Lung (tissue), 12 donors: ENCODE data around the gene RASL12. TPM values are rescaled to one million over a fixed set of nuclear protein-coding genes. Genes with fewer than 3 reads are reported as not detected.

ENCODE experiments used
- ATAC-seq: fragments of 200-7000 bp; cut with Tn5 transposase; one replicate; pipeline ENCODE4 v1.9.1; 2020; ENCODE audit warnings: moderate number of reproducible peaks; ENCODE audit not compliant: insufficient read depth, low FRiP score
- DNase-seq, 3 donors: peaks; one replicate each; pipeline ENCODE4 v3.0.0-alpha.2; 2013 to 2017
- H3K27ac ChIP-seq, 2 donors: one replicate each; pipeline ENCODE4 v1.5.1; 2013; ENCODE audit warnings: mild to moderate bottlenecking in 2 of 2, moderate library complexity in 2 of 2, control low read depth in 1 of 2, inconsistent platforms in 1 of 2, low read depth in 1 of 2, low read length in 1 of 2
- H3K27me3 ChIP-seq, 3 donors: one replicate each; pipeline ENCODE4 v1.5.1; 2013; ENCODE audit warnings: low read length in 2 of 3; ENCODE audit not compliant: control insufficient read depth in 3 of 3, insufficient read depth in 3 of 3
- H3K36me3 ChIP-seq, 4 donors: one replicate each; pipeline ENCODE4 v1.5.1; 2013; ENCODE audit warnings: low read length in 4 of 4, mild to moderate bottlenecking in 1 of 4, moderate library complexity in 1 of 4; ENCODE audit not compliant: control insufficient read depth in 4 of 4, insufficient read depth in 4 of 4
- H3K4me1 ChIP-seq, 5 donors: one replicate each; pipeline ENCODE4 v1.5.1; 2013; ENCODE audit warnings: low read length in 5 of 5, mild to moderate bottlenecking in 2 of 5, moderate library complexity in 1 of 5; ENCODE audit not compliant: control insufficient read depth in 5 of 5, insufficient read depth in 5 of 5
- H3K4me3 ChIP-seq: one replicate; pipeline ENCODE4 v1.5.1; 2013; ENCODE audit warnings: mild to moderate bottlenecking, control low read depth, moderate library complexity
- H3K9ac ChIP-seq, 2 donors: one replicate each; pipeline ENCODE4 v1.5.1; 2013; ENCODE audit warnings: low read length in 2 of 2, control low read depth in 1 of 2; ENCODE audit not compliant: insufficient read depth in 1 of 2
- H3K9me3 ChIP-seq, 4 donors: one replicate each; pipeline ENCODE4 v1.5.1; 2013; ENCODE audit warnings: low read length in 3 of 4, mild to moderate bottlenecking in 1 of 4, moderate library complexity in 1 of 4; ENCODE audit not compliant: control insufficient read depth in 4 of 4, insufficient read depth in 3 of 4
- CTCF ChIP-seq: IDR thresholded peaks from 2 replicates; pipeline ENCODE4 v1.5.1; 2012; ENCODE audit warnings: mild to moderate bottlenecking; ENCODE audit errors: control extremely low read depth, extremely low read depth
- WGBS, 2 donors: extraction: QIAGEN DNeasy Blood & Tissue Kit; methylation state at CpG; one replicate each; pipeline ENCODE4 v1.1.7; 2013; 5-methylcytosine and 5-hydroxymethylcytosine counted together
- polyA plus RNA-seq, 2 donors: library from polyadenylated mRNA; stranded (reverse); fragments of 200-250 nt; gene quantifications; one replicate each; pipeline ENCODE4 v1.2.1, GENCODE V29; 2013
- total RNA-seq, 2 donors: library from RNA; depleted of rRNA in 1 of 2; stranded (reverse); fragments of >200 nt in 1 of 2; gene quantifications; one replicate each; pipeline ENCODE4 v1.2.1, GENCODE V29; 2014 to 2021
- donor health status: control.
- donor health status: control.
- donor health status: Bipolar disorder and iron deficiency.
- donor health status: healthy.
- donor health status: DM: yes; HTN: yes; CAD: no.

Gene RASL12
- total and polyA plus RNA-seq, 4 donors: 13.8 to 75.7 (median 23.2) TPM

DNA sequence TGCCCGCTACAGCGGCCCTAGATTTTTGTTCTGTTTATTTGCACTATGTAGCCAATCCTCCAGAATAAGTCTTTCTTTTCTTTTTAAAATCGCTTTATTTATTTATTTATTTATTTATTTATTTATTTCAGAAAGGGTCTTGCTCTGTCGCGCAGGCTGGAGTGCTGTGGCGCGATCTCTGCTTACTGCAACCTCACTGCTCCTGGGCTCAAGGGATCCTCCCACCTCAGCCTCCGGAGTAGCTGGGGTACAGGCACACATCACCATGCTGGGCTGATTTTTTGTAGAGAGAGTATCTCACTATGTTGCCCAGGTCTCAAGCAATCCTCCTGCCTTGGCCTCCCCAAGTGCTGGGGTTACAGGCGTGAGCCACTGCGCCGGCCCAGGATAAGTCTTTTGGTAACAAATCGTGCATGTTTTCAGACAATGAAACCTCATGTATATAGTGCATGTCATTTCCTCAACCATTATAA is 38.0 kb downstream of the RASL12 start:
- H3K4me1 ChIP-seq: peaks cover 5 to 32% (median 16%) of the 10 kb centered on the region in 5 donors
- H3K9me3 ChIP-seq: no peaks in the 10 kb centered on the region
- TF ChIP-seq CTCF: no peak
- no peak overlapping the region for H3K9ac ChIP-seq
- no peak for DNase-seq
- H3K4me3 ChIP-seq: no peak overlapping the region
- no peak for ATAC-seq
- no peaks in the 10 kb centered on the region for H3K27me3 ChIP-seq
- 58 to 60% methylated on average over 12 of the region's 12 CpGs for WGBS, 2 donors
- no peak overlapping the region for H3K27ac ChIP-seq
- H3K36me3 ChIP-seq: peaks cover 0 to 10% (median 6%) of the 10 kb centered on the region in 4 donors

DNA sequence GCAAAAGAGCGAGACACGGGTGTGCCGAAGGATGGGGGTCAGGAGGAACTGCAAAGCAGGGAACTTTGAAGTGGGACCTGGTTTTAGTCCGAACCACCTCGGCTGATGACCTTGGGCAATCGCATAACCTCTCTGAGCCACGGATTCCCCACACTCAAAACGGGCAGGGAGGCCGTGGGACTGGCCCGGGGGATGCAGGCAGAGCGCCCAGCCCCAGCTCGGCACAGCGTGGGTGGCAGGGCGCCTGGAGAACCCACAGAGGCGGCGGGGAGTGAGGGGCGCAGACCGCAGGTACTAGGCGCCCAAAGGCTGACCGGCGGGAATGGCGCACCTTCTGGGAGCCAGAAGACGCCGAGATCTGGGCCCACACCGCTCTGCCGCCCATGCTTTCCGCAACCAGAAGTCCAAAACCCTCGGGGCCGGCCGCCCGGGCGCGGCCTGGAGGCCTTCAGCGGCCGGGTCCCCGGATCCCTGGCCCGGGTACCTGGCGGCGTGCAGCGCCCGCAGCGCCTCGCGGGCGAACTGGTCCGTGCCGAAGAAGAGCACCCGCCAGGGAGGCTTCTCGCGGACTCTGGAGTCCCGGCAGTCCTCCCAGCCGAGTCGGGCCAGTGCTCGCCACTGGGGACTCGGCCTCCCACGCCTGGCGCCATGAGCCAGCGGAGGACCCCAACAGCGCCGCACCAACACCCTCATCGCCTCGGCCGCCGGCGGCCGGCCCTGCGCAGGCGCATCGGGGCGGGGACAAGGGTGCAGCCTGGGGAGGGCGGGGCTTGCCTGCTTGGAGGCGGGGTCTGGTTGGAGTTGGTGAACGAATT is 38.7 kb downstream of the RASL12 start, which contains the start of gene MTFMT:
Gene MTFMT (minus strand): TSS at position 719 of the 815 bp plus-strand sequence. CDS start 26 bp downstream, at position 693.
- H3K4me3 ChIP-seq: peak within 1 kb of the TSS; percentile 97
- peaks cover 5 to 30% (median 16%) of the 10 kb centered on the region in 5 donors for H3K4me1 ChIP-seq
- 0% methylated on average over 73 of the region's 73 CpGs for WGBS, 2 donors
- no peaks in the 10 kb centered on the region for H3K27me3 ChIP-seq
- DNase-seq (peak; percentile 92 to 93 (median 93)), ATAC-seq (peak; percentile 96)
- peak within 1 kb of the TSS; percentile 63 to 66 for H3K9ac ChIP-seq
- H3K9me3 ChIP-seq: no peaks in the 10 kb centered on the region
- TF ChIP-seq CTCF: no peak
- H3K27ac ChIP-seq: peak within 1 kb of the TSS; percentile 84 to 86
- peaks cover 0 to 16% (median 9%) of the 10 kb centered on the region in 4 donors for H3K36me3 ChIP-seq

DNA sequence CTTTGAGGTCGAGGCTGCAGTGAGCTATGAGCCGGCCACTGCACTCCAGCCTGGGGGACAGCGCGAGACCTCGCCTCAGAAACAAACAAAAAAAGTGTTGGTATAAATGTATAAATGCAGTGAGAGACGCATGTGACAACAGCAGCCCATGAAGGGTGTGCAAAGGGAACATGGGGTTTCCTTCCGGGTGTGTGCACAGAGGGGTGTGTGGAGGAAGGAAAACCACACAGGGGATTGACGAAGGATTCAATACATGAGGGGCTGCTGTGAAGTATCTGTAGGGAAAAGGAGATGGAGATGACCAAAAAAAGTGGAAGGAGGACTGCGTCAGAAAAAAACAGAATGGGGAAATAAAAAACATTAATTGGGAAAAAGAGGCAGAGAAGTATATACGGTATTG is 39.5 kb downstream of the RASL12 start:
- TF ChIP-seq CTCF: no peak
- peaks cover 5 to 22% (median 11%) of the 10 kb centered on the region in 5 donors for H3K4me1 ChIP-seq
- no peaks in the 10 kb centered on the region for H3K9me3 ChIP-seq
- ATAC-seq (no peak), DNase-seq (no peak)
- no peaks in the 10 kb centered on the region for H3K27me3 ChIP-seq
- peaks cover 0 to 16% (median 13%) of the 10 kb centered on the region in 4 donors for H3K36me3 ChIP-seq
- H3K9ac ChIP-seq: peak overlapping the region; percentile 63 to 66
- no peak overlapping the region for H3K4me3 ChIP-seq
- peak overlapping the region in 1 of 2 donors; percentile 34 for H3K27ac ChIP-seq
- 24 to 28% methylated on average over 10 of the region's 10 CpGs for WGBS, 2 donors
